HG03342 (cell line): ENCODE measurements around the gene MX1.

ENCODE experiments used
- ATAC-seq: cut with Tn5 transposase; IDR thresholded peaks from one replicate; pipeline ENCODE4 v1.9.1; 2021; ENCODE audit warnings: mild to moderate bottlenecking, moderate library complexity; ENCODE audit not compliant: unreplicated experiment

Gene MX1

GRCh38 chr21:41458559-41458958 lies 32.5 kb downstream of the MX1 start:
- ATAC-seq = no peak

GRCh38 chr21:41459884-41460534 lies 34.0 kb downstream of the MX1 start:
- no peak for ATAC-seq

DNA sequence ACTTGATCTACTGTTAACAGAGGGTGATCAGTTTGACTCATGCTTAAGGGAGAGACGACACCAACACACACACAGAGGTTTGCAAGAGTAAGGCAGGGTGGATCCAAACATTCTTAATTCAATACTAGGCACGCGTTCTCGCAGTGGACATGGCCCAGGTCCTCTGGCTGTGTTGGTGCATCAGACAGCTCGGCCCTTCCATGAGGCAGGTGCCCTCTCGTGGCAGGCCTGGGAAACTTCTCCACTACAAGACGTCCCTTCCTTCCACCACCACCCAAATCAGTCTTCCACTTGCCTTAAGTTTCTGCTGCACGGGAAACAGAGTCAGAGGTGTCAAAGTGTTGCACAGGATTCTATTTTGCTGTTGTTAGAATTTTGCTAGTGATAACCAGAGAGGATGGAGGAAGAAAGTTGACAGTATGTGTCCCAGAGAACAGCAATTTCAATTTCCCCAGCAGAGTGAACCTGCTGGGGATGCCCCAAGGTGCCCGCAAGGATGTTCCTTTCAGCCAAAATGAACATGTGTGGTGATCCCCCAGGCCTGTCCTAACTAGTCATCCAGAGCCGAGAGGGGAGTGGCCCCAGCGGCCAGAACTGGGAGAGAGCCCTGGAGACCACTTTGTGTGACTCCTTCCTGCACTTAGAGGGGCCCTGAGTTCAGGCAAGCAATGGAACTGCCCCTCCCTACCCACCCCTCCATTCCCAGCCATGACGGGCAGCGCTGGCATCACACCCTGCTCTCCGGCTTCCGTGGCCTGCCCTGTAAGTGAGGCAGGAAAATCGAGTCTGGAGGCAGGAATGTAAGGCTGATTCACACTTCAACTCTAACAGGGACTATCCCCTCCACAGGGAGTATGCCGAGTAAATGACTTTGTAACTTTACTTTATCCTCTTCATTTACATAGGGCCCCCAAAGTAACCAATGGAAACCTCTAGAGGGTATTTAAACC lies 34.8 kb downstream of the MX1 start:
- ATAC-seq = peak; percentile 51

- no peak for ATAC-seq
Observed at GRCh38 chr21:41465176-41465781, 39.2 kb downstream of the MX1 start.

DNA sequence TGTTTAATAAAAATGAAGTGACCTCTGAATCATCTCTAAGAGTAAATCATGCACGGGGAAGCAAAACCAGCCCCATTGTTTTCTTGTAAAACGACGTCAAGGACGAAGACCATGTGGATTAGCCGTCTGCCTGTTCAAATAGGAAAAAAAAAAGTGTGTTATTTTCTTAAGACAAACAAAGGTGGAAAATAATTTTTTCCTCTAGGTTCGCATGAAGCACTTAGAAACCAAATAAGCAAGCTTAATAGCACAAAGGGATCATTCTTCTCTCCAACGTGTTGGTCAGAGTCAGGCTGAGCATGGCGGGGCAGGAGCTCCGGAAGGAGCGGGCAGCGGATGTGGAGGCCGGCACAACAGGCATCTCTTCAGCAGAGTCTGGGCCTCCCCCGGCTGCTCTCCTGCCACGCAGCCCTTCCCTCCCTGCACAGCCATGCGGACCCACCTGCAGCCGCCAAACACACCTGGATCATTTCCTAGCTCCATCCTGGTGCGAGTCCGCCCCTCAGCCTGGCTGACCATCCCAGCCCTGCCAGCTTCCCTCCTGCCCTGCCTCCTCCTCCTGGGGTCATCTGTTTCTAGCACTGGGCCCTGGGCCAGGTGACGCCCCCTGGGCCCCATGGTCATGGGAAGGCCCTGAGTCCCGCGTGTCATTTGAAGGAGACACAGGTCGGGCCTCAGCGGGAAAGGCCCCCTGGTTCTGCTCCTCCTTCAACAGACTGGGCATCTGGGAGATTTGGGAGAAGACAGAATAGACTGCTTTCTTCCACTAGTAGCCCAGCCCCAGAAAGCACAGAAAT lies 40.2 kb downstream of the MX1 start:
- ATAC-seq = no peak

DNA sequence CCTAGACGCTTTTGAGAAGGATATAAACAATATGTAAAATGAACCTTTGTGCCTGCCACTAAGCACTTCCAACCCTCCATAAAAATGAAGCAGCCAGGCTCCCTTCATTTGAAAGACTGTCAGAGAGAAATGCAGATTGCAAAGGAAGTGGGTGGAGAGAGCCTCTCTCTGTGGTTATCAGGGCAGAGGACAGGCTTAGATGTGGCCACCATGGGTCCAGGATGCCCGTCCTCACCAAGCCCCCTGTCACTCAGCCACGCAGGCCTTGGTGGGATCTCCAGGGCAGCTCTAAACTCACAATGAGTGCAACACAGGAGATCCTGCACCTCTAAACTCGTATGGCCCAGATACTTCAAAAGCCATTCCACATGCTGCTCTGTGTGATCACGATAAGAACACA lies 44.0 kb downstream of the MX1 start:
- no peak for ATAC-seq

DNA sequence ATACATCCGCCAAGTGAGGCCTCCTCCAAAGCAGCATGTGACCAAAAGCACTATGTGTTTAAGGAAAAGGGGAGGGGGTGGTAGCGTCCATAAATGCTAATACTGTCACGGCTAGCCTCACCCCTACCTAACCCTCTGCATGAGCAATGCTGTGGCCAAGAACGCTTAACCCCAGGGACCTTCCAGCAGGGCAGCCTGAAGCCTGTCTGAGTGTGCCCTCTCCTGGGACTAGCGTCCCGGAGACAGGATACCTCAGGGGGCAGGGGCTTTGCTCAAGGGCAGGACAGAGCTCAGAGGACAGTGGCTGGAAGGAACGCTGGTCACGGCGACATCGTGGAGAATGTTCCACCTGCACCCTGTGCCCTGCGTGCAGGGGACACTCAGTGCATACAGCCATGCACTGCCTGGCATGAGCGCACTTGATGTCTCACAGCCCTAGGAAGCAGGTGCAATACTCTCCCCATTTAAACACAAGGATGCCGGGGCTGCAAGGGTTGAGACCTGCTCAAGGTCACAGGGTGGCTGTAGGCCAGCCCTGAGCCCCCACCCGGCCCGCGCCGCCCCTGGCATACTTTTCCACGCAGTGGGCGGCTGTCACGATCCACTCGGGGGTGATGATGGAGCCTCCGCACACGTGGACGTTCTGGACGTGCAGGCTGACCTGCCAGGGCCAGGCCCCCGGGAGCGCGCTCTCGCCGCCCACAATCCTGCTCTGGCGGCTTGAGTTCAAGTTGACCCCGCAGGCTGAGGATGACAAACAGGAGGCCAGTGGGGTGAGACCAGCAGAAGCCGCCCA lies 46.9 kb downstream of the MX1 start:
- no peak for ATAC-seq

DNA sequence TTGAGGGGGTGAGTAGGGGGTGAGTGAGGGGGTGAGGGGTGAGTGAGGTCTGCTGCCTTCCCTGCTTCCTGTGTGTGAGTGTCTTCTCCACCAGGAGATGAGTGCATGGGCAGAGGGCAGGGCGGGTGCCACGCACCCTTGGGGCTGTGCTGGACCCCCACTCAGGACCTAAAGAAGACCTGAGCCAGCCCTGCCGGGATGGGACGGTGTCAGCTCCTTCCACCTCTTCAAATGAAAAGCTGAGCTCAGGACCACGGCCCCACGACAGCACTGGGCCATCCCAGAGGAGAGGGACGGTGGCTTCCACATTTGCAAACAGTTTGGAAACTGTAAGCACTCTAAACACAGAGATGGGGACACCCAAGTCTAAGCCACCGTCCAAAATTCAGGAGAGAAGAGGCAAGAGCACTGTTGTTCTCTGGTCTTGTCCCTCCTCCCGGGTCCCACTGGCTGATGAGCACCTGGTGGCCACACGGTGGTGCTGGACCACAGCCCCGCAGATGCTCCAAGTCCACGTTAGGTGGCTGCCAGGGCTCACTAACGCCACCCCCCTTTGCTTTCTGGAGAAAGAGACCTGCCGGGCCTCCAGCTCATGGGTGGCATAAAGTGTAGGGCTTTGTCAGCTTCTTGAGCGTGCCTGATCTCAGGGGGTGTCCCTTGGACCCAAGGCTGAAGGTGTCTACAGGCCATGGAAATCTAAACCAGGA lies 49.8 kb downstream of the MX1 start:
- no peak for ATAC-seq

- ATAC-seq = no peak
Observed at GRCh38 chr21:41477641-41478318, 51.7 kb downstream of the MX1 start.

GRCh38 chr21:41478319-41479177 lies 52.5 kb downstream of the MX1 start:
- no peak for ATAC-seq

DNA sequence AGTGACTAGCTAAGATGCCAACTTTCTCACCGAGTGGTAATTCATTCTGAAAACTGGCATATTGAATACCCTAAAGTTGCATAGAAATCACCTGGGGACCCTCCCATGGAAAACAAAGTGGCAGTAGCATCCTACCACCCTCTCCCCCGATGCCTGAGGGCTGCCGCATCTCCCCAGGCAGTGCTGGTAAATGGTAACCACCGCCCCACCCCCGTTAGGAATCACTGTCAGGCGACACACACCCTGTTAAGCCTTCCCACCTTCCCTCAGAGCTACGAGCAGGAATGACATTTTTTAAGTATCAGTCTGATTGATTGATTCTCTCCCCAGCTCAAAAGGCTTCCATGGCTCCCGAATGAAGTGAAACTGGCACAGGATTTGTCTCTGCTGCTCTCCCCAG lies 53.6 kb downstream of the MX1 start:
- ATAC-seq = no peak

DNA sequence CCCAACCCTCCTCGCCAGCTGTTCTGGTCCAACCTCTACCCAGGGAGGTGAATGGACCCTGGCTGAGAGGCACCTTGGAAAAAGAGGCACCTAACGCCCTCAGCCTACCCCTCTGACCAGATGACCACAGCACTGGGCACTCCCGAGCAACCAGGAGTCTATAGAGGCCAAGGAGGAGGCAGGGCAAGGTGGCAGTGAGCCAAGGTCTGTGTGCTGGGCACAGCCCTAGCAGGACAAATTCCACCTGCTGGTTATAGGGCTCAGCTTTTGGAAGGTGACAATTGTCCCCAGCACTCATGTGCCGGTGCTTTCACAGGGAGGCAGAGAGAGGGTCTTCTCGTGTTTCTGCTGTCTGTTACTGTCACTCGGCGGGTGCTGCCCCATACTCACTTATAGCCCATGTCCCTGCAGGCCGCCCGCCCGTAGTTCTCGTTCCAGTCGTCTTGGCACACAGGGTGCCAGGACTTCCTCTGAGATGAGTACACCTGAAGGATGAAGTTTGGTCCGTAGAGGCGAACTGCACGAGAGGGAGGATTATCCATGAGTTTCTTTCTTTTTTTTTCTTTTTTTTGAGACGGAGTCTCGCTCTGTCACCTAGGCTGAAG lies 54.1 kb downstream of the MX1 start:
- ATAC-seq = no peak

- ATAC-seq = no peak
Observed at GRCh38 chr21:41481191-41481590, 55.2 kb downstream of the MX1 start.

DNA sequence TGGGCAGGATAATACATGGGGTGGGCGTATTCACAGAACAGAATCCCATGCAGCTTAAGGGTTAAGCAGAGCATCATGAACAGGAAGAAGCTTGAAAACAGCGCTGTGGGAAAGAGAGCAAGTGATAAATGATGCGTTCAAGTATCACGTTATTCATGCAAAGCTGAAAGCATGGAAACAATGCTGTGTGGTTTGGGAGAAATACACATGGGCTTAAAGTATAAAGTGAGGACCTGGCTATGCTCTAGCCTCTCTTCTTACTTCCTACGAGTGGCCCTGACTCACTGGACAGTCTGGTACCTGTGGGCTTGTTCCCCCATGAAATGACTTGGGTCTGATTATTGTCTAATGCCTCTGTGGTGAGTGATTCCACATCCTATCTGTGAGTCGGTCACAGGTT lies 56.3 kb downstream of the MX1 start:
- no peak for ATAC-seq

GRCh38 chr21:41482980-41483379 lies 56.9 kb downstream of the MX1 start:
- ATAC-seq = no peak

- no peak for ATAC-seq
Observed at GRCh38 chr21:41483415-41483814, 57.4 kb downstream of the MX1 start.

GRCh38 chr21:41483973-41484372 lies 57.9 kb downstream of the MX1 start:
- no peak for ATAC-seq

DNA sequence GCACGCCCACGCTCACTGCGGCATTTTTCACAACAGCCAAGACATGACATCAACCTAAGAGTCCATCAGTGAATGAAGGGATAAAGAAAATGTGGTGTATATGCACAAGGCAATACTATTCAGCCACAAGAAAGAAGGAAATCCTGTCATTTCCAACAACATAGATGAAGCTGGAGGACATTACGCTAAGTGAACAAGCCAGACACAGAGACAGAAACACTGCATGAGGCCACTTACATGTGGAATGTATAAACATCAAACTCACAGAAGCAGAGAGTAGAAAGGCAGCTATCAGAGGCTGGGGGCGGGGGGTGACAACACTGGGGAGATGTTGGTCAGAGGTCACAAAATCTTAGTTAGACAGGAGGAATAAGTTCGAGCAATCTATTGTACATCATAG lies 61.0 kb downstream of the MX1 start:
- ATAC-seq = no peak
